Stimulated activated CD4-positive, alpha-beta T cell treated with anti-CD3 and anti-CD28 coated beads, Interleukin-2, amount 100 ng/mL, for 48 hours (primary cell): ENCODE results near the gene PIK3R3.

Experiments used
- DNase-seq, 2 donors: peaks; one replicate each; pipeline ENCODE4 v3.0.0-alpha.2; 2020

The PIK3R3 gene

GRCh38 chr1:46153732-46154131 is 21.3 kb upstream of the PIK3R3 start:
- no peak for DNase-seq

GRCh38 chr1:46153228-46153627 is 20.8 kb upstream of the PIK3R3 start:
- no peak for DNase-seq

- no peak for DNase-seq
Observed at GRCh38 chr1:46152016-46152415, 19.6 kb upstream of the PIK3R3 start.

GRCh38 chr1:46150085-46150484 is 17.7 kb upstream of the PIK3R3 start:
- no peak for DNase-seq

GRCh38 chr1:46148318-46148717 is 15.9 kb upstream of the PIK3R3 start:
- DNase-seq = no peak

GRCh38 chr1:46137916-46138315 is 5.5 kb upstream of the PIK3R3 start:
- no peak for DNase-seq

GRCh38 chr1:46136711-46137110 is 4.3 kb upstream of the PIK3R3 start:
- no peak for DNase-seq

- DNase-seq = no peak
Observed at GRCh38 chr1:46134660-46135331, 2.4 kb upstream of the PIK3R3 start.

- no peak for DNase-seq
Observed at GRCh38 chr1:46133781-46134350, 1.4 kb upstream of the PIK3R3 start.

- no peak for DNase-seq
Observed at GRCh38 chr1:46133181-46133658, 791 bp upstream of the PIK3R3 start.

GRCh38 chr1:46131712-46132528 is 509 bp downstream of the PIK3R3 start:
- DNase-seq = peak; percentile 3 to 13

- no peak for DNase-seq
Observed at GRCh38 chr1:46131093-46131492, 1.3 kb downstream of the PIK3R3 start.

GRCh38 chr1:46130606-46131005 is 1.8 kb downstream of the PIK3R3 start:
- DNase-seq = no peak

GRCh38 chr1:46130121-46130520 is 2.3 kb downstream of the PIK3R3 start:
- no peak for DNase-seq

- no peak for DNase-seq
Observed at GRCh38 chr1:46128344-46128743, 4.1 kb downstream of the PIK3R3 start.

- no peak for DNase-seq
Observed at GRCh38 chr1:46118856-46119255, 13.6 kb downstream of the PIK3R3 start.

- no peak for DNase-seq
Observed at GRCh38 chr1:46117810-46118494, 14.5 kb downstream of the PIK3R3 start.

- DNase-seq = no peak
Observed at GRCh38 chr1:46114925-46115603, 17.4 kb downstream of the PIK3R3 start.

GRCh38 chr1:46113948-46114347 is 18.5 kb downstream of the PIK3R3 start:
- no peak for DNase-seq

GRCh38 chr1:46112108-46112507 is 20.3 kb downstream of the PIK3R3 start:
- no peak for DNase-seq

GRCh38 chr1:46110521-46110920 is 21.9 kb downstream of the PIK3R3 start:
- no peak for DNase-seq

- no peak for DNase-seq
Observed at GRCh38 chr1:46102769-46103476, 29.5 kb downstream of the PIK3R3 start.
